GM10266 (cell line): ENCODE data around the gene ZBP1.

Experiments
- DNase-seq: peaks from one replicate; pipeline ENCODE4 v3.0.0; 2012; ENCODE audit errors: extremely low spot score
- CTCF ChIP-seq: IDR thresholded peaks from 2 replicates; pipeline ENCODE4 v1.5.1; 2012; ENCODE audit warnings: mild to moderate bottlenecking, low read depth; ENCODE audit not compliant: control insufficient read depth, insufficient read depth; ENCODE audit errors: missing control alignments

The ZBP1 gene

GRCh38 chr20:57618764-57619050, 1.5 kb downstream of the ZBP1 start:
- no peak for TF ChIP-seq CTCF
- no peak for DNase-seq

DNA sequence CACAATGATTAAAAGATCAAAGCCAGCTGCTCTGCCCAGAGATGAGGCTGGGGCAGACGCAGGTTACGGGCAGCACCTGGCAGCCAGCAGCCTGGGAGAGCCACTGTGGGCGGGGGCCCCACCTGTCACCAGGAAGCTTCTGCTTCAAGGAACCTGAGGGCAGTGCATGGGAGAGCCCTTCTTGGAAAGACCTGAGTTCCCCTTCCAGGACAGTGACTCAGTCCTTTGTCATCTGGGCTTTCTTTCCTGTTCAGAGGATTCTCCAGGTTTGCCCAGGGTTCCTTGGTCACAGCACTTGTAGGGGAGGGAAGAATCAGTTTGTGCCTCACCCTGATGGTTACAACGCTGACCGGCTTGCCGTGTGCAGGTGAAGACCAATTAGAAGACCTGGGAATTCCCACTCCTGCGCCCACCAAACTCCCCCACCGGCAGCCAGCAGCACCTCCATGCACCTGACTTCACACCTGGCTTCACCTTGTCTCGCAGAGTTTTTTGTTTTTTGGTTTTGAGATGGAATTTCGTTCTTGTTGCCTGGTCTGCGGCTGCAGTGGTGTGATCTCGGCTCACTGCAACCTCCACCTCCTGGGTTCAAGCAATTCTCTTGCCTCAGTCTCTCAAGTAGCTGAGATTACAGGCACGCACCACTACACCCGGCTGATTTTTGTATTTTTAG, 2.0 kb downstream of the ZBP1 start:
- TF ChIP-seq CTCF, result no peak
- DNase-seq, result no peak

DNA sequence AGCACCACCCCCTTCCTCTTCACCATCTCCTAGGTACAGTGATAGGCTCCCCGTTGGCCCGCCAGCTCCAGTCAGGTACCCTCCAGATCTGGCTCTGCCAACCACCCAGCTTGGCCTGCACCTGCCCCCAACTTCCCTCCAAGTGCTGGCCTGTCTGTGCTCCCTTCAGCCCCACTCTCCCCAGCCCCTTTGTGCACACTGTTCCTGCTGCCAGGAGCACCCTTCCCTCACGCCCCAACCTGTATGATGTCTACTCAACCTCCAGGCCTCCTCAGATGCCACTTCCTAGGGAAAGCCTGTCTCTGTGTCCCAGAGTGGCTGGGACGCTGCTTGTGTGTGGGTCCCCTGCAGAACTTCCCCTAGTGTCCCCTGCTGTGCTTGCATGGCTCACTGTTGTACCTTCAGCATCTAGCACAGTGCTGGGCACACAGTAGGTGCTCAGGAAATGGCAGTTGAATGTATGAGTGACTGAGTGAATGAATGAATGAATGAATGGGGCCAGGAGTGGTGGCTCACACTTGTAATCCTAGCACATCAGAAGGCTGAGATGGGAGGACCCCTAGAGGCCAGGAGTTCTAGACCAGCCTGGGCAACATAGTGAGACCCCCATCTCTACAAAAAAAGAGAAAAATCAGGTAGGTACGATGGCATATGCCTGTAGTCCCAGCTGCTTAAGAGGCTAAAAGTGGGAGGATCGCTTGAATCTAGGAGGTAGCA, 3.0 kb downstream of the ZBP1 start:
- DNase-seq, result no peak
- TF ChIP-seq CTCF, result no peak

- DNase-seq, result no peak
- TF ChIP-seq CTCF, result no peak
These were observed 3.9 kb downstream of the ZBP1 start for GRCh38 chr20:57616143-57616951.

DNA sequence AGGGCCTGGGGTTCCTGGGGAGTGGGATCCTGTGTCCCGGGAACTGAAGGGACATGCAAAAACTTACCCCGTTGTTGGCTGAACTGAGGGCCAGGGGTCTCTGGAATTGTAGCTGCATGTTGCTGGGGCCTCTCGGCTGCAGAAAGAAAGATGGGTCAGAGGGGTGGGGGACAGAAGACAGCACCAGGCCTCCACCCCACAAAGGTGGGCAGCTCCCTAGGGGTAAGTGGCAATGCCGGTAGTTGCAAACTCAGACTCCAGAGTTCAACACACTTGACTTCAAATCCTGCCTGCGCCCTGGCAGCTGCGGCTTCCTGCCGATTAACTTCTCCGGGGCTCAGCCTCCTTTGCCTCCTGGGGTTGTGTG, 4.8 kb downstream of the ZBP1 start:
- TF ChIP-seq CTCF, result no peak
- no peak for DNase-seq

DNA sequence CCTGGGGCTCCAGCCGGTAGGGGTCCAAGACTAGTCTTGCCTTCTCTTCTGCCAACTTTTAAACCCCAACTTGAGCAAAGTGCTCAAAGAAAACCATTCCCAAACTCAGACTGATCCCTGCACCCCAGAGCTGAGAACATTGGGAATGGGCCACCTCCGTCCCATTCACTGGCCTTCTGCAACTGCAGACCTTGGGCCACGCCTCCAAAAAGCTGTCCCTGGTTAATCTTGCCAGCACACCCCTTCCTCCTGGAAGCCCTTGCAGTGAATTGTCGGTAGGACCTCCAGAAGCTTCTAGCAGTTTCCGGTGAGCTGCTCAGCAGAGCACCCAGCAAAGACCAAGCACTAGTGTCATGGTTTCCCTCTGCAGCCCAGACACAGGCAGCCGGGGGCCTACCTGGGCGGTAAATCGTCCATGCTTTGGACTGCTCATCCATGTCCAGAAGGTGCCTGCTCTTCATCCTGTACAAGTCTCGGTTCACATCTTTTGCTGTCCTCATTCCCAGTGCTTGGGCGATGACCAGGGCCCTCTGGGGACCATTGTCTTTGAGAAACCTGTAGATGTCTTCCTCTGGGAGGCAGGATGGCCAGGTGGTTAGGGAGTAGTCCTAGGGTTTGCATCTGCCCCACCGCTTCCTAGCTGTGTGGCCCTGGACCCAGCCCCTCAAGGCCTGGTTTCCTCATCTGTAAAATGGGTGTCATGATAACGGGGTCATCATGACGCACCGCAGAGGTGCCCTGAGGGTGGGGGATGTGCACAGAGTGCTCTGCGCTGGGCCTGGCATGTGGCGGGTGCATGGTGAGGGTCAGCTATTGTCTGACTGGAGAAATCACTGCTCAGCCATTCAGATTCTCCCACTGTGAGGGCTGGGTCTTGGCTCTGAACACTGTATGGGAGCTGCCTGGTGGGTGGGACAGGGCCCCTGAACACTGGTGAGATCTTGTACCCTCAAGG, 5.5 kb downstream of the ZBP1 start:
- no peak for DNase-seq
- TF ChIP-seq CTCF, result no peak
